HEK293 (cell line): Measurements from ENCODE around the gene ZNF81.

Experiments
- GLI2 ChIP-seq: fragments of 450-650 bp; formaldehyde crosslinking; IDR thresholded peaks from 2 replicates; pipeline ENCODE4; 2017; ENCODE audit warnings: missing biosample characterization, missing genetic modification characterization, low read depth, borderline replicate concordance
- GLIS1 ChIP-seq: fragments of 450-650 bp; formaldehyde crosslinking; IDR thresholded peaks from 2 replicates; pipeline ENCODE4 v1.5.1; 2016; ENCODE audit warnings: missing biosample characterization, missing genetic modification characterization
- MZF1 ChIP-seq: fragments of 450-650 bp; formaldehyde crosslinking; IDR thresholded peaks from 2 replicates; pipeline ENCODE4 v1.5.1; 2017; ENCODE audit warnings: missing biosample characterization, missing genetic modification characterization, borderline replicate concordance
- ZFP3 ChIP-seq: fragments of 450-650 bp; formaldehyde crosslinking; IDR thresholded peaks from 2 replicates; pipeline ENCODE4 v1.5.1; 2016; ENCODE audit warnings: low read depth, missing biosample characterization, missing genetic modification characterization
- ZNF138 ChIP-seq: fragments of 450-650 bp; formaldehyde crosslinking; IDR thresholded peaks from 2 replicates; pipeline ENCODE4 v1.5.1; 2016; ENCODE audit warnings: missing biosample characterization, missing genetic modification characterization, borderline replicate concordance
- ZNF202 ChIP-seq: fragments of 450-650 bp; formaldehyde crosslinking; IDR thresholded peaks from 2 replicates; pipeline ENCODE4 v1.5.1; 2016; ENCODE audit warnings: missing biosample characterization, missing genetic modification characterization, borderline replicate concordance
- ZNF600 ChIP-seq: fragments of 450-650 bp; formaldehyde crosslinking; IDR thresholded peaks from 2 replicates; pipeline ENCODE4 v1.5.1; 2016; ENCODE audit warnings: missing biosample characterization, missing genetic modification characterization
- ZNF623 ChIP-seq: fragments of 450-650 bp; formaldehyde crosslinking; IDR thresholded peaks from 2 replicates; pipeline ENCODE4 v1.5.1; 2016; ENCODE audit warnings: missing biosample characterization, missing genetic modification characterization
- ZNF624 ChIP-seq: fragments of 450-650 bp; formaldehyde crosslinking; IDR thresholded peaks from 2 replicates; pipeline ENCODE4 v1.5.1; 2017; ENCODE audit warnings: missing biosample characterization, missing genetic modification characterization
- TF ChIP-seq, protein P1 (sequence below): fragments of 450-650 bp; formaldehyde crosslinking; IDR thresholded peaks from 2 replicates; pipeline ENCODE4 v1.5.1; 2016; ENCODE audit warnings: missing biosample characterization, missing genetic modification characterization
- TF ChIP-seq, protein P2 (sequence below): fragments of 450-650 bp; formaldehyde crosslinking; IDR thresholded peaks from 2 replicates; pipeline ENCODE4 v1.5.1; 2017; ENCODE audit warnings: missing biosample characterization, mild to moderate bottlenecking, missing genetic modification characterization, moderate library complexity
- TF ChIP-seq, protein P3 (sequence below): fragments of 450-650 bp; formaldehyde crosslinking; IDR thresholded peaks from 2 replicates; pipeline ENCODE4 v1.5.1; 2016; ENCODE audit warnings: missing biosample characterization, missing genetic modification characterization
- TF ChIP-seq, protein P4 (sequence below): fragments of 450-650 bp; formaldehyde crosslinking; IDR thresholded peaks from 2 replicates; pipeline ENCODE4 v1.5.1; 2016; ENCODE audit warnings: missing biosample characterization, missing genetic modification characterization
- TF ChIP-seq, protein P5 (sequence below): fragments of 450-650 bp; formaldehyde crosslinking; IDR thresholded peaks from 2 replicates; pipeline ENCODE4 v1.5.1; 2016; ENCODE audit warnings: missing biosample characterization, missing genetic modification characterization, low read depth

DNA sequence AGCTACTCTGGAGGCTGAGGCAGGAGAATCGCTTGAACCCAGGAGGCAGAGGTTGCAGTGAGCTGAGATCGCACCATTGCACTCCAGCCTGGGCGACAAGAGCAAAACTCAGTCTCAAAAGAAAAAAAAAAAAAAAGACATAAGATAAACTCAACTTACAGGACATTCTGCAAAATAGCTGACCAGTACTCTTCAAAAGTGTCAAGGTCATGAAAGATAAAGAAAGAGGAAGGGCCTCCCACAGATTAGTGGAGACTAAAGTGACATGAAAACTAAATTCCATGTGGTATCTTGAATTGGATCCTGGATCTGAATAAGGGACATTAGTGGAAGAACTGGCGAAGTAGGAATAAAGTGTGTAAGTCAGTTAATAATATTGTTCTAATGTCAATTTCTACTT is 103.7 kb downstream of the ZNF81 start:
- TF ChIP-seq, protein P1, sequence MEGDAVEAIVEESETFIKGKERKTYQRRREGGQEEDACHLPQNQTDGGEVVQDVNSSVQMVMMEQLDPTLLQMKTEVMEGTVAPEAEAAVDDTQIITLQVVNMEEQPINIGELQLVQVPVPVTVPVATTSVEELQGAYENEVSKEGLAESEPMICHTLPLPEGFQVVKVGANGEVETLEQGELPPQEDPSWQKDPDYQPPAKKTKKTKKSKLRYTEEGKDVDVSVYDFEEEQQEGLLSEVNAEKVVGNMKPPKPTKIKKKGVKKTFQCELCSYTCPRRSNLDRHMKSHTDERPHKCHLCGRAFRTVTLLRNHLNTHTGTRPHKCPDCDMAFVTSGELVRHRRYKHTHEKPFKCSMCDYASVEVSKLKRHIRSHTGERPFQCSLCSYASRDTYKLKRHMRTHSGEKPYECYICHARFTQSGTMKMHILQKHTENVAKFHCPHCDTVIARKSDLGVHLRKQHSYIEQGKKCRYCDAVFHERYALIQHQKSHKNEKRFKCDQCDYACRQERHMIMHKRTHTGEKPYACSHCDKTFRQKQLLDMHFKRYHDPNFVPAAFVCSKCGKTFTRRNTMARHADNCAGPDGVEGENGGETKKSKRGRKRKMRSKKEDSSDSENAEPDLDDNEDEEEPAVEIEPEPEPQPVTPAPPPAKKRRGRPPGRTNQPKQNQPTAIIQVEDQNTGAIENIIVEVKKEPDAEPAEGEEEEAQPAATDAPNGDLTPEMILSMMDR (tag by site-specific recombination): no peak
- TF ChIP-seq, protein P2, sequence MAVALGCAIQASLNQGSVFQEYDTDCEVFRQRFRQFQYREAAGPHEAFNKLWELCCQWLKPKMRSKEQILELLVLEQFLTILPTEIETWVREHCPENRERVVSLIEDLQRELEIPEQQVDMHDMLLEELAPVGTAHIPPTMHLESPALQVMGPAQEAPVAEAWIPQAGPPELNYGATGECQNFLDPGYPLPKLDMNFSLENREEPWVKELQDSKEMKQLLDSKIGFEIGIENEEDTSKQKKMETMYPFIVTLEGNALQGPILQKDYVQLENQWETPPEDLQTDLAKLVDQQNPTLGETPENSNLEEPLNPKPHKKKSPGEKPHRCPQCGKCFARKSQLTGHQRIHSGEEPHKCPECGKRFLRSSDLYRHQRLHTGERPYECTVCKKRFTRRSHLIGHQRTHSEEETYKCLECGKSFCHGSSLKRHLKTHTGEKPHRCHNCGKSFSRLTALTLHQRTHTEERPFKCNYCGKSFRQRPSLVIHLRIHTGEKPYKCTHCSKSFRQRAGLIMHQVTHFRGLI: no peak
- TF ChIP-seq GLIS1 (tag by site-specific recombination) (no peak), MZF1 (tag by site-specific recombination) (no peak), ZNF600 (tag by site-specific recombination) (no peak), ZNF202 (tag by site-specific recombination) (no peak), ZFP3 (no peak), ZNF138 (no peak), ZNF623 (tag by site-specific recombination) (no peak), ZNF624 (tag by site-specific recombination) (no peak), GLI2 (tag by site-specific recombination) (no peak)
- TF ChIP-seq, protein P3, sequence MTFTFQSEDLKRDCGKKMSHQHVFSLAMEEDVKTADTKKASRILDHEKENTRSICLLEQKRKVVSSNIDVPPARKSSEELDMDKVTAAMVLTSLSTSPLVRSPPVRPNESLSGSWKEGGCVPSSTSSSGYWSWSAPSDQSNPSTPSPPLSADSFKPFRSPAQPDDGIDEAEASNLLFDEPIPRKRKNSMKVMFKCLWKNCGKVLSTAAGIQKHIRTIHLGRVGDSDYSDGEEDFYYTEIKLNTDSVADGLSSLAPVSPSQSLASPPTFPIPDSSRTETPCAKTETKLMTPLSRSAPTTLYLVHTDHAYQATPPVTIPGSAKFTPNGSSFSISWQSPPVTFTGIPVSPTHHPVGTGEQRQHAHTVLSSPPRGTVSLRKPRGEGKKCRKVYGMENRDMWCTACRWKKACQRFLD (tag by site-specific recombination): no peak
- TF ChIP-seq, protein P4, sequence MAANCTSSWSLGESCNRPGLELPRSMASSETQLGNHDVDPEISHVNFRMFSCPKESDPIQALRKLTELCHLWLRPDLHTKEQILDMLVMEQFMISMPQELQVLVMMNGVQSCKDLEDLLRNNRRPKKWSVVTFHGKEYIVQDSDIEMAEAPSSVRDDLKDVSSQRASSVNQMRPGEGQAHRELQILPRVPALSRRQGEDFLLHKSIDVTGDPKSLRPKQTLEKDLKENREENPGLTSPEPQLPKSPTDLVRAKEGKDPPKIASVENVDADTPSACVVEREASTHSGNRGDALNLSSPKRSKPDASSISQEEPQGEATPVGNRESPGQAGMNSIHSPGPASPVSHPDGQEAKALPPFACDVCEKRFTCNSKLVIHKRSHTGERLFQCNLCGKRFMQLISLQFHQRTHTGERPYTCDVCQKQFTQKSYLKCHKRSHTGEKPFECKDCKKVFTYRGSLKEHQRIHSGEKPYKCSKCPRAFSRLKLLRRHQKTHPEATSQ (tag by site-specific recombination): no peak
- TF ChIP-seq, protein P5, sequence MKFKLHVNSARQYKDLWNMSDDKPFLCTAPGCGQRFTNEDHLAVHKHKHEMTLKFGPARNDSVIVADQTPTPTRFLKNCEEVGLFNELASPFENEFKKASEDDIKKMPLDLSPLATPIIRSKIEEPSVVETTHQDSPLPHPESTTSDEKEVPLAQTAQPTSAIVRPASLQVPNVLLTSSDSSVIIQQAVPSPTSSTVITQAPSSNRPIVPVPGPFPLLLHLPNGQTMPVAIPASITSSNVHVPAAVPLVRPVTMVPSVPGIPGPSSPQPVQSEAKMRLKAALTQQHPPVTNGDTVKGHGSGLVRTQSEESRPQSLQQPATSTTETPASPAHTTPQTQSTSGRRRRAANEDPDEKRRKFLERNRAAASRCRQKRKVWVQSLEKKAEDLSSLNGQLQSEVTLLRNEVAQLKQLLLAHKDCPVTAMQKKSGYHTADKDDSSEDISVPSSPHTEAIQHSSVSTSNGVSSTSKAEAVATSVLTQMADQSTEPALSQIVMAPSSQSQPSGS: no peak
